GM08714 (cell line): ENCODE measurements around the gene ATP4A.

Experiments used
- H3K4me3 ChIP-seq: fragments of 200-500 bp; sonication (Bioruptor generic); 2 replicates; pipeline ENCODE4 v1.5.1; 2014; ENCODE audit warnings: mild to moderate bottlenecking, low read length, inconsistent platforms
- ZNF274 ChIP-seq: IDR thresholded peaks from 2 replicates; pipeline ENCODE4 v1.6.1; 2012; ENCODE audit warnings: mild to moderate bottlenecking, low read depth, low read length

Gene ATP4A

DNA sequence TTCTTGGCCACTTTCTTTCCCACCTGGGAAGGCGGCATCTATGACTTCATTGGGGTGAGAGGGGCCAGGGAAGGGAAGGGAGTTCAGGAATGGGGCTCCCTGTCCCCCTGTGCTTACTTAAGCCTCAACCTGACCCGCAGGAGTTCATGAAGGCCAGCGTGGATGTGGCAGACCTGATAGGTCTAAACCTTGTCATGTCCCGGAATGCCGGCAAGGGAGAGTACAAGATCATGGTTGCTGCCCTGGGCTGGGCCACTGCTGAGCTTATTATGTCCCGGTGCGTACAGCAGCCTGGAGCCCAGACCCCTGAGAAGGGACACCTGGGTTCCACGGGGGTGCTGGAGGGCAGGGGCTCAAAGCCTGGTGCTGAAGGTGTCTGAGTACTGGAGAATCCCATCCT lies 16.9 kb downstream of the ATP4A start:
- no peak for TF ChIP-seq ZNF274
- peak overlapping the region; percentile 83; the same call in 1 of the 2 replicates for H3K4me3 ChIP-seq

DNA sequence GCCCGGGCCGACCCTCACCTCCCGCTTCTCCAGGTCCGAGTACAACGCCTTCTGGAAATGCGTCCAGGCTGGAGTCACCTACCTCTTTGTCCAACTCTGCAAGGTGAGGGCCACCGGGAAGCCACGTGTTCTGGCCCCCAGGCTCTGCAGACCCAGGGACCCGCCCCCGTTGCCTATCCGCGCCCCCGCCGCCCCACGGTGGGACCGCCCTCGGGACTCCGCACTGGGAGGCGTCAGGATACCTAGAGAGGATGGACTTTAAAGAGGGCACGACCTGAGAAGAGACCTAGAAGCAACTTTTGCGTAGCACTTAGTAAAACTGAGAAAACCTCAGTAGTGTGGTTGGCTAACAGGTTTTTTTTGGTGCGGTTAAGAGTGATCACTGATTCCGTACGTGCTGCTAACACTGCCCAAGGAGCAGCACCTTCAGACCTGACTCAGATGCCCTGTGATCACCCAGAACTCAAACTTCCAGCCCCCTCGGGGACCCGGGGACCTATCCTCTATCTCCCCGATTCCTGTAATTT lies 17.5 kb downstream of the ATP4A start:
- peak overlapping the region; percentile 83 for H3K4me3 ChIP-seq
- no peak for TF ChIP-seq ZNF274

DNA sequence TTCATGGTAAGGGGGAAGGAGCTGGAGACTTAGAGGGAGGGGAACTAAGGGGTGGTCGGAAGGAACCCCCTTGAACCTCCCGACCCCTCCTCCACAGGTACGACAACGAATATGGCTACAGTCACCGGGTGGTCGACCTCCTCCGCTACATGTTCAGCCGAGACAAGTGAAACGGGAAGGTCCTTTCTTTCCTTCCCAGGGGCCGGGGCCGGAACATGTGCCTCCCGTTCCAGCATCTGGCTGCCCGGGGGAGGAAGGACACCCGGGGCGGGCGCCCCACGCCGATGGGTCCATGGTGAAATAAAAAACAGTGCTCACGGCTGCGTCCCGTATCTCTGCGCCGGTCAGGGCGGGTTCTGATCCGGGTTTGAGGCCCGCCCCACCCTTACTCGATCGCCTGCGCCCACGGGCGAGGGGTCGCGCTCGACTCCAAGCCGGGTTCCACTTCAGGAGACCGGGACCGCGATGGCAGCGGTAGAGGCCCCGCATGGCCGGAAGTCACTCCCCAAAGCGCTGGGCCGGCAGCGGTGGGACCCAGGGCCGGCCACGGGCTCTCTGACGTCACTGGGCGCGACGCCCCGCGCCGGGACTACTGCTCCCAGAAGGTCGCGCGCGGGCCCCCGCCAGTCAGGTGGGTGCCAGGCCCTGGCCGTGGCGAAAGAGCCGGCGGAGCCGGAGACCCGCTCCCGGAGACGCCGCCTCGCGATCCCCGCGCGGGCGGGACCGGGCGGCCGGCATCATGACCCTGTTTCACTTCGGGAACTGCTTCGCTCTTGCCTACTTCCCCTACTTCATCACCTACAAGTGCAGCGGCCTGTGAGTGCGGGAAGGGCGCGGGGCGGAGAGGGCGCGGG lies 18.2 kb downstream of the ATP4A start, which contains the start of gene TMEM147:
Gene TMEM147 (plus strand): TSS at position 626 of the 854 bp plus-strand sequence. CDS start 114 bp downstream, at position 740.
- no peak for TF ChIP-seq ZNF274
- H3K4me3 ChIP-seq, result peak within 1 kb of the TSS; percentile 83

DNA sequence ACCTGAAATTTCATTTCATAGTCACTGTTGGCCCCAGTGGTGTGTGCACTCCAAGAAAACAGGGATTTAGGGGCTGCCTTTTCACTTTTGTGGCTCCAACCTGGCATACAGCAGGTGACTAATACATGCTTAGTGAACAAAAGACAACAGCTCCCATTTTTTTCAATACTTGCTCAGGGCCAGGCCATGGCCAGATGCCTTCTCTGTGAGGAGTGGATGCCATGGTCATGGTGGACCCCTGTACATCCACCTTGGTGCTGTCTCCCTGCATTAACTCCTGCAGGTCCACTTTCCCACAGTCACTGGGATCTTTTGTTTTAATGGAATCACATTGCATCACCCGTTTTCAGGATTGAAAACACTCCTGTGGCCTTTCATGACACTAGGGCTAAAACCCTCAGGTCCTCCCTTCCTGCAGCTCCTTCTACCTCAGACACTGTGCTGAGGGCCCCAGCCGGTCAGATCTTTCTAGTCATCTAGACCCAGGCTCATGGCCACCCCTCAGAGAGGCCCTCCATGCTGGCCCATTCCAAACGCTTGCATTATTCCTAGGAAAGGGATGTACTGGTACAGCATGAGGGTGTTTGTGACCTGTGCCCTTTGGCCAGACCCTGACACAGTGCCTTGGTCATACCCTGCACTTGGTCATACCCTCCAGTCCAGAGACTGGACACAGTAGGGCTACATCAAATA lies 19.2 kb downstream of the ATP4A start:
- no peak for TF ChIP-seq ZNF274
- H3K4me3 ChIP-seq, result peak overlapping the region; percentile 83

DNA sequence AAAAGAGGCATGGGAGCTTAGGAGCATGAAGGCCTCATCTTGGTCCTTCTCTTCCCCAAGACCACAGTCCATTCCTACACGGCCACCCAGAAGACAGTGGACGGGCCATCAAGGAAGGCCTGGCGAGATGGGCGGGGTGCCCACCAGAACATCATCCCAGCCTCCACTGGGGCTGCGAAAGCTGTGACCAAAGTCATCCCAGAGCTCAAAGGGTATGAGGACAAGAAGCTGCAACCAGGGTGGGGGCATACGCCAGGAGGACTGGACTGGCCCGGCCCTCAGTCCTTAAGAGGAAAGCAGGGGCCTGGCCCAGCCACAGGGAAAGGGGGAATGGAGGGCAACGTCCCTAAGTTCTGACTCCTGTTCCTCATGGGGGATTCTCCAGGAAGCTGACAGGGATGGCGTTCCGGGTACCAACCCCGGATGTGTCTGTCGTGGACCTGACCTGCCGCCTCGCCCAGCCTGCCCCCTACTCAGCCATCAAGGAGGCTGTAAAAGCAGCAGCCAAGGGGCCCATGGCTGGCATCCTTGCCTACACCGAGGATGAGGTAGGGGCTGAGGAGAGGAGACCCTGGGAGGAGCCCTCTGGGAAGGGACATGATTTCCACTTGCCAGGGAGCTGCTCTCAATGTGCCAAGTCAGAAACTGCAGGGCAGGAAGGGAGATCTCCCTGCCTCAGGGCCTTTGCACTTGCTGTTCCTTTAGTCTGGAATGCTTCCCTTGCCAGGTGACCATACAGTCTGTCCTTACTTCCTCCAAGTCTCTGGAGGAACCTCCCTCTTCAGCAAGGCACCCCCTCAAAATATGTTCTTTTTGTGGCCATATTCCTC lies 20.0 kb downstream of the ATP4A start:
- no peak for TF ChIP-seq ZNF274
- H3K4me3 ChIP-seq, result no peak overlapping the region

DNA sequence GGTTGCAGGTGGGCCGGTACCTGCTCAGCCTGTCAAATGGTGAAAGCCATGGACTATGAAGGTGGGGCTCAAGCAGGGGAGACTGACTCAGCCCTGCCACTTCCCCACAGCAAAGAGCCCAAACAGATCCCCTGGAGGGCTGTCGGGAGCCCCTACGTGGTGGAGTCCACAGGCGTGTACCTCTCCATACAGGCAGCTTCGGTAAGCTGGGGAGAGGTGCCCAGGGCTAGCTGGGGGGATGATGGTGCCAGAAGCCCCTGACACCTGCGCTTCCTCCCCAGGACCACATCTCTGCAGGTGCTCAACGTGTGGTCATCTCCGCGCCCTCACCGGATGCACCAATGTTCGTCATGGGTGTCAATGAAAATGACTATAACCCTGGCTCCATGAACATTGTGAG lies 21.2 kb downstream of the ATP4A start:
- TF ChIP-seq ZNF274, result no peak
- H3K4me3 ChIP-seq, result no peak overlapping the region

DNA sequence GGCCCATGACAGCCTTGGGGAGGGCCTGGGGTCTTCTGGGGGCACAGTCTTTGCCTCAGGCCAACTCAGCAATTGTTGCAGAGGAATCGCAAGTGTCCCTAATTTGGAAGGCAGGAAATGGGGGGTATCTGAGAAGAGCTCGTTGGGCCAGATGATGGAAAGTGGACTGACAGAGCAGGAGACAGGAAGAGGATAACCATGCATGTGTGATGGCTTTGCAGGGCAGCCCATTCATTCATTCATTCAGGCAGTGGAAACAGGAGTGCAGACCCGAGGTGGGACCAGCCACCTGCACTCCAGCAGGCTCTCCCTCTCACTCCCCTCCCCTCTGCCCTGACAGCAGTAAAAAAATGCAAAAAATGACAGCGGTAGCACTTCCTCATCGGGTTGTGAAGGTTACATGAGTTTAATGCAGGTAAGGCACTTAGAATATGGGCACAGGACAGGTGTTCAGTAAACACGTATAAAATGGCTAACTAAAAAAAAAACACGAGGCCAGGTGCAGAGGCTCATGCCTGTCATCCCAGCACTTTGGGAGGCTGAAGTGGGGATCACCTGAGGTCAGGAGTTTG lies 23.0 kb downstream of the ATP4A start:
- H3K4me3 ChIP-seq, result no peak overlapping the region
- no peak for TF ChIP-seq ZNF274

DNA sequence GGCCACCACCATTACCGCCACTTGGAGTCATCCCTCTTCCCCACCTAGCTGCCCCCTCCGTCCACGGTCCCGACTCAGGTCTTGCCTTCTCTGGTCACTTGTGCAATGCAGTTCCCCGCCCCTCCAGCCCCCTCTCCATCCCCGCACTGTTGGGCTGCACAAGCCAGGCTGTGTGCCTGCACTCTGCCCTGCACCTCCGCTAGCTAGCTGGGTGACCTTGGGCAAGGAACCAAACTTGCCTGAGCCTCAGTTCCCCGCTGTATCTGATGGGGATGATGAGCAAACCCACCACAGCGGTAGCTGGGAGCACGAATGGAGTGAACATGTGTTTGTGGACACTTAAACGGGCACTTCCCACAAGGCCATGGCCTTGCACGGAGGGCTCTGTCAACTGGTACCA lies 23.6 kb downstream of the ATP4A start:
- TF ChIP-seq ZNF274, result no peak
- no peak overlapping the region for H3K4me3 ChIP-seq

DNA sequence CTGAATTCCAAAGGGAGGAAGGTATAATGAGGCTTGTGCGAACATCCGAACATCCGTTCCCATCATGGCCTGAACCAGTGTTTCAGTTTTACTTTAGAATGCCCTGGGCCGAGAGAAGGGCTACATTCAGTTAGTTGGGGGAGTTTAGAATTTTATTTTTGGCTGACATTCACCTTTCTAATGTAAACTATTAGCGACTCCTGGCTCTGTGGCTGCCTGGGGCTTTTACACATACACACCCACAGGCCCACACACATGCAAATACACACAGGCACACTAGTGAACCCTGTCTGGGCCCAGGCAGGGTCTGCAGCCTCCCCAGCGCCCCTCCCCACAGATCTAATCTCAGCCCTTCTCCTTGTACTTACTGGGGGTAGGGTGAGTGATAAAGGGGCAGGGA lies 24.1 kb downstream of the ATP4A start:
- no peak for TF ChIP-seq ZNF274
- no peak overlapping the region for H3K4me3 ChIP-seq

DNA sequence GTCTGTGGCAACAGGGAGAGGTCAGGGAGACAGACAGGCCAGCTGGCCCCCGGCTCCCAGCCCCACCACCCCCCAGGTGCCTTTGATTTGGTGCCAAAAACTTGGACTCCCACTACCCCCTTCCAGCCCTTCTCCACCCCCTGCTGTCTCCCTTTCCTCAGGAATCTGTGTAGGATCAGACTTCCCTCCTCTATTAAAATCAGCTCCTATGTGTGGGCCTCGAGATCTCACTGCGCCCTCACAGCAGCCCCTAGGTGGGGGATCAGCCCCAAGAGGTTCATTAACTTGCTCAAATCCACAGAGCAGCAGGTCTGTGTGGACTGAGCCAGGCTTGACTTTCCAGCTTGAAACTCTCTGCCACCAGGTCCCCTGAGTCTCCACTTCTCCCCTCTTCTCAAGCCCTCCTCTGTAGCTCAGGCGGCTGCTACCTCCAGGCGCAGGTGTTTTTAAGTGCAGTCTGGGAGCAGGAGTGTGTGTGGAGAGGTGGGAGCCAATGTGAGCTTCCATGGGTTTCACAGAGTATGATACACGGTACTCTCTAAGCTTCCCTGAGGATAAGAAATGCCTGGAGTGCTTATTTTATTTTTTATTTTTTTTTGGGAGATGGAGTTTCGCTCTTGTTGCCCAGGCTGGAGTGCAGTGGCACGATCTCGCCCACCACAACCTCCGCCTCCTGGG lies 28.5 kb downstream of the ATP4A start:
- no peak overlapping the region for H3K4me3 ChIP-seq
- TF ChIP-seq ZNF274, result no peak

DNA sequence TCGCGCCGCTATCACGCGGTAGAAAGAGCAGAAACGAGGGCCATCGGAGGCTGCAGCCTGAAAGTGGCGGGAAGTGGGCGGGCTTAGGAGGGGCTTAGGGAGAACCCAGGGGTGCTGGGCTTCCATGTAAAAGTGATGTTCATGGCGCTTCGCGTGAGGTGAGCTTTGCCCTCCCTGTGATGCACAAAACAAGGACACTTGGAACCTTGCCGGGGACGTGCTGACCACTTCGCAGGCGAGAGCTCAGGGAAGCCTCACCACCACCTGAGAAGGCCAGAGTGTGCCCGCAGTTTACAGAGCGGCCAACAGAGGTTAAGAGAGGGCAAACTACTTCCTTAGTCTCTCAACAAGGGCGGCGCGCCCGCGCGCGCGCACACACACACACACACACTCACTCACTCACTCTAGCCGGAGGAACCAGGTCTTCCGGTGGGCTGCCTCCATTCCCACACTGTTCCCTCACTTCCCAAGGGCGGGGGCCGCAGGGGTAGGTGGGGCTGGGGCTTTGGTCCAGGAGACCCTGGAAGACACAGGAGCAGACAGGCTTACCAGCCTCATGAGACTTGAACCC lies 29.6 kb downstream of the ATP4A start:
- no peak overlapping the region for H3K4me3 ChIP-seq
- no peak for TF ChIP-seq ZNF274

DNA sequence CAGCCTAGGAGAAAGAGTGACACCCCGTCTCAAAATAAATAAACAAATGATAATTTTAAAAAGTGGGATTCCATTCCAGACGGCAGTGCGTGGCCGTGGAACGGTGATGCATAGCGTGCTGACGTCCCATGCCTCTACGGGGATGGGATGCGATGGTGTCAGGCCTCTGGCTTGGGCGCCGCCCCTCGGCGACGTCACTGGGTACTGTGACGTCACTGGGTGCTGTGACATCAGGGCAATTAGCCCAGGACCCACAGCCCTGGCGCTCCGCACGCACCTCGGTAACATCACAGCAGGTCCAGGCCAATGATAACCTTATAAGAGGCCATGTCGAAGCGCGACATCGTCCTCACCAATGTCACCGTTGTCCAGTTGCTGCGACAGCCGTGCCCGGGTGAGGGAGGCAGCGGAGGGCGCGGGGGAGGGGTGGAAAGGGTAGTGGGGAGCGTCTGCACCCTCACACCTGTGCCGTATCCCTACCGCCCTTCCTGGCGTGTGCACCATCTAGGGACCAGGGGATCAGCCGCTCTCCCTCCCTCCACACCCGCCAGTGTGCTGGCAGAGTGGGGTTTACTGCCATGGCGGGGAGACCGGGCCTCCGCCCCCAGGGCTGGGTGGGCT lies 30.1 kb downstream of the ATP4A start, which contains the start of gene GAPDHS:
Gene GAPDHS (plus strand): TSS at position 256 of the 621 bp plus-strand sequence. CDS start 72 bp downstream, at position 328.
- TF ChIP-seq ZNF274, result no peak
- H3K4me3 ChIP-seq, result no peak within 1 kb of the TSS
